Left hindlimb (tissue), 1 donor: Measurements from ENCODE around the gene SGCG.

ENCODE experiments used
- DNase-seq: peaks from one replicate; pipeline ENCODE4 v3.0.0-alpha.2; 2018

The SGCG gene

GRCh38 chr13:23344931-23345595 lies 164.3 kb downstream of the SGCG start:
- DNase-seq: no peak

GRCh38 chr13:23347601-23348000 lies 166.8 kb downstream of the SGCG start:
- DNase-seq: no peak

- DNase-seq: no peak
Measured at GRCh38 chr13:23348262-23349127, 167.7 kb downstream of the SGCG start.

GRCh38 chr13:23349161-23349897 lies 168.6 kb downstream of the SGCG start:
- no peak for DNase-seq

- DNase-seq: no peak
Measured at GRCh38 chr13:23350009-23350408, 169.2 kb downstream of the SGCG start.

DNA sequence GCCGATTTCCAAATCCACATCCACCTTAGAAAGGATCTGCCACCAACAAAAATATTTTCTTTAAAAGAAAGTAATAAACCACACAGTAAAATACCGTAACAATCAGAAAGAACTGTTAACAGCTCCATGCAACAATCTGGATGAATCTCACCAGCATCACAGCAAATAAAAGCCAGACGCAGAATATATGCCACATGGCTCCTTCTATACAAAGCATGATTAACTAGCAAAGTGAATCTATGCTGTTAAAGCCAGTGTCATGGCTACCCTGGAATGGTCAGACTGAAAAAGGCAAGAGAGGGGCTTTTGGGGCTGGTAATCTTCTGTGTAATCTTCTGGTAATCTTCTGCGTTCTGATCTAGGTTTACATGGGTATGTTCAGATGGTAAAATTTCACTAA lies 171.4 kb downstream of the SGCG start:
- DNase-seq: no peak

DNA sequence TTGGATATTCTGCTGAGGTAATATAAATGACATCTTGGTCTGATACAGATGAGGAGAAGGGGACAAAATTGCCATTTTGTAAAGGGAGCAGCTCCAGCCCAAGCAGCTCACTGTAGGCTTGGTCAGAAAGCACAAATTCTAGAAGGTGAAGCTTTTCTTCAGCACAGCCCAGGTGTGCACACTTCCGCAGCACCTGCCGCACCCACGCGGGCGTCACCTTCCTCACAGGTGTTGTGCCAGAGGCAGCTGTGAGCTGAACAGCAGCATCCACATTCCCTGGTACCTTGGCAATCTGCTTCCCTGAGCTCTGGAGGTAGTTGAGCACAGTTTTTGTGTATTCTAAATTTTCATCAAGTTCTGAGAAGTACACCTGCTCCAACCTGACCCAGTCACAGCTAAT lies 173.7 kb downstream of the SGCG start:
- DNase-seq: no peak

- DNase-seq: no peak
Measured at GRCh38 chr13:23356368-23356767, 175.6 kb downstream of the SGCG start.

DNA sequence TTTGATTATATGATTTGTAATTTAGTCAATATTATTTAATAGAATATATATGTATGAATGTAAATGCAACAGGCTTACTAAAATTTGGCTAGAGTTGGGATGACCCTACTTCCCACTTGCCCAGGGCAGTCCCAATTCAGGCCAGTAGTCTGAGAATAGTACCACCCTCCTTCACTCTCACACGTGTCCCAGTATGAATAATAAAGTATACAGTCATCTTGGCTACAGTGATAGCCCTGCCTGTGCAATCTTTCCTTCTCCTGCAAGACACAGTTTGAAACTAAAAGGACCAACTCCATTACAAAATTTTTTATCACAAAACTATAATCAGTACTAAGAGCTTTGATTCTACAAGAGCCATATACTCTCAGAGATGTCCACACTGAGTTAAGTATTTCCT lies 176.6 kb downstream of the SGCG start:
- no peak for DNase-seq

DNA sequence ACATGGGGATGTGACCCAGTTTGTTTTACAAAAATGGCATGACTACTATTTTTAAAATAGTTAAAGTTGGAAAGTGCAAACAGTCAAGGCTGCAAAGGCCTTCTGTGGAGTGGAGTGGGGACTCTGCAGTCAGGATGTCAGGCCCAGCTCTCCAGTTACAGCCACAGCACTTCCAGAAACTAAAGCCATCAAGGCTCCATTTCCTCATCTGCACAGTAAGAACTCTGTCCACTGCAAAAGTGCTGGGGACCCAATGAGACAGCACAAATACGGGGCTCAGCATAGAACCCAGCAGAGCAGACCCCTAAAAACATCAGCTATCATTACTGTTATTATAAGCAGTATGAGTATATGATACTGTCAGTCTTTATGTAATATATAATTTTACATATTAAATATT lies 179.1 kb downstream of the SGCG start:
- DNase-seq: no peak

- no peak for DNase-seq
Measured at GRCh38 chr13:23365652-23366051, 184.9 kb downstream of the SGCG start.

GRCh38 chr13:23367907-23368306 lies 187.1 kb downstream of the SGCG start:
- no peak for DNase-seq

- DNase-seq: no peak
Measured at GRCh38 chr13:23372264-23372906, 191.6 kb downstream of the SGCG start.
